ENCODE measurements around the gene ZDHHC1.

Gene ZDHHC1

GRCh38 chr16:67350324-67350723, 66.0 kb downstream of the ZDHHC1 start:
- DNase-seq: no peak

- no peak for DNase-seq
These were observed 67.1 kb downstream of the ZDHHC1 start for GRCh38 chr16:67349172-67349571.

GRCh38 chr16:67346341-67346740, 69.9 kb downstream of the ZDHHC1 start:
- no peak for DNase-seq

DNA sequence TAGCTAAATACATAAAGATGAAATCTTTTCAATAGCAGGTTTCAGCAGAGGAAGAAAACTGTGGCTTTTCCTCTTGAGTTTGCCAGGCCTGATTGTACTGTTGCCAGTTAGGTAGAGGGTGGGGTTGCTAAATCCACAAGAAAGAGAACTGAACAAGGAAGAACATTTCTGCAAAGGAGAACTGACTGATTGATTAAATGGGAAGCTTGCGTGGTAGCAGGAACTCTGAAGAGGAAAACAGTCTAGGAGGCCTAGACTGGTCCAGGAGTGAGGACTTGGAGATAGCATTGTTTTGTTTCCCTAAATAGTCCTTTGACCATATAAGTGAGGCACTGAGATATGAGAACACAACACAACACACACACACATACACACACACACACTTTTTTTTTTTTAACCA, 70.9 kb downstream of the ZDHHC1 start:
- DNase-seq: no peak
